Keratinocyte (primary cell): Measurements from ENCODE around the gene BCL2L1. TPM values are rescaled to one million over a fixed set of nuclear protein-coding genes. Genes with fewer than 3 reads are reported as not detected.

Experiments used
- DNase-seq: peaks from one replicate; pipeline ENCODE4 v3.0.0-alpha.2; 2011; ENCODE audit warnings: low read depth, missing footprints, low spot score
- FAIRE-seq: peaks from 2 replicates; lab custom pipeline; 2011; peaks lifted over from hg19 to GRCh38; lab: Jason Lieb, UNC
- H2AFZ ChIP-seq: 2 replicates; pipeline ENCODE4 v1.6.0; 2012; ENCODE audit warnings: low read length, control low read depth, inconsistent platforms; ENCODE audit not compliant: control insufficient read depth
- H3K27ac ChIP-seq: 2 replicates; pipeline ENCODE4 v1.5.1; 2011; ENCODE audit warnings: low read length; ENCODE audit not compliant: control insufficient read depth, insufficient read depth
- H3K27me3 ChIP-seq: 3 replicates; pipeline ENCODE4 v1.6.0; 2011; ENCODE audit warnings: low read length; ENCODE audit not compliant: control insufficient read depth, insufficient read depth; ENCODE audit errors: extremely low read depth
- H3K36me3 ChIP-seq, 2 experiments: 2 replicates in 1 of 2; 3 replicates in 1 of 2; pipeline ENCODE4 v1.5.1; 2011; ENCODE audit warnings: low read length in 2 of 2, mild to moderate bottlenecking in 1 of 2; ENCODE audit not compliant: control insufficient read depth in 2 of 2, insufficient read depth in 2 of 2; ENCODE audit errors: extremely low read depth in 1 of 2
- H3K4me1 ChIP-seq: 3 replicates; pipeline ENCODE4 v1.5.1; 2011; ENCODE audit warnings: low read length; ENCODE audit not compliant: control insufficient read depth, insufficient read depth; ENCODE audit errors: extremely low read depth
- H3K4me2 ChIP-seq: 3 replicates; pipeline ENCODE4 v1.6.0; 2011; ENCODE audit warnings: low read depth, low read length; ENCODE audit not compliant: control insufficient read depth, insufficient read depth; ENCODE audit errors: extremely low read depth
- H3K4me3 ChIP-seq, 3 experiments: fragments of 200-600 bp in 1 of 3; sonication (generic) in 1 of 3; 2 replicates in 2 of 3; 3 replicates in 1 of 3; pipeline ENCODE4 v1.5.1; 2011 to 2016; ENCODE audit warnings: low read length in 3 of 3, mild to moderate bottlenecking in 3 of 3, control low read depth in 2 of 3, inconsistent platforms in 1 of 3, low read depth in 1 of 3, mixed read lengths in 1 of 3, mixed run types in 1 of 3, moderate library complexity in 1 of 3; ENCODE audit not compliant: control insufficient read depth in 2 of 3, insufficient read depth in 2 of 3; ENCODE audit errors: extremely low read depth in 1 of 3
- H3K79me2 ChIP-seq: 2 replicates; pipeline ENCODE4 v1.6.0; 2012; ENCODE audit warnings: low read length; ENCODE audit not compliant: control insufficient read depth, insufficient read depth
- H3K9ac ChIP-seq: 3 replicates; pipeline ENCODE4 v1.6.0; 2011; ENCODE audit warnings: low read length; ENCODE audit not compliant: control insufficient read depth, insufficient read depth; ENCODE audit errors: extremely low read depth
- H3K9me1 ChIP-seq: 3 replicates; pipeline ENCODE4 v1.6.0; 2011; ENCODE audit warnings: low read length; ENCODE audit not compliant: control insufficient read depth, insufficient read depth; ENCODE audit errors: extremely low read depth
- H3K9me3 ChIP-seq: 2 replicates; pipeline ENCODE4 v1.5.1; 2012; ENCODE audit warnings: low read depth, low read length; ENCODE audit not compliant: control insufficient read depth
- H4K20me1 ChIP-seq: 3 replicates; pipeline ENCODE4 v1.6.0; 2011; ENCODE audit warnings: low read length; ENCODE audit not compliant: control insufficient read depth, insufficient read depth; ENCODE audit errors: extremely low read depth
- EZH2 ChIP-seq: IDR thresholded peaks from one replicate; pipeline ENCODE4 v1.6.1; 2012; ENCODE audit warnings: inconsistent platforms, mild to moderate bottlenecking, low read length, moderate library complexity
- dilution Hi-C: fragments of 300-500 bp; cut with MboI; formaldehyde crosslinking; loops from one replicate; pipeline ENCODE4 v1.7.0; 2020; ENCODE audit warnings: low sequenced_read_pairs; ENCODE audit not compliant: extremely low pct_ligation_motif_present
- polyA plus RNA-seq, 5 experiments: library from polyadenylated mRNA; depleted of rRNA in 3 of 5; stranded (reverse) in 3 of 5; stranded (forward) in 1 of 5; unstranded in 1 of 5; fragments of >200 nt; gene quantifications; 1 replicate in 1 of 5; 2 replicates in 3 of 5; 3 replicates in 1 of 5; pipeline versions ENCODE4 v1.2.1 to v1.2.3, GENCODE V29; 2011 to 2012; ENCODE audit warnings: missing spikeins in 2 of 5, low read depth in 1 of 5, low replicate concordance in 1 of 5
- TF ChIP-seq, protein P1 (sequence below), 3 experiments: IDR thresholded peaks in 1 of 3; conservative IDR thresholded peaks in 1 of 3; optimal IDR thresholded peaks in 1 of 3; 2 replicates in 2 of 3; 3 replicates in 1 of 3; pipeline versions ENCODE3 to v1.5.1; 2011; ENCODE audit warnings: low read length in 3 of 3, mild to moderate bottlenecking in 3 of 3, moderate library complexity in 2 of 3, control low read depth in 1 of 3, inconsistent platforms in 1 of 3; ENCODE audit not compliant: insufficient read depth in 2 of 3; ENCODE audit errors: extremely low read depth in 1 of 3

BCL2L1 gene
- polyA plus RNA-seq, 1 donor (not counting 4 experiments of a cell fraction or from before 2014, with no cell fraction given): 109 TPM

DNA sequence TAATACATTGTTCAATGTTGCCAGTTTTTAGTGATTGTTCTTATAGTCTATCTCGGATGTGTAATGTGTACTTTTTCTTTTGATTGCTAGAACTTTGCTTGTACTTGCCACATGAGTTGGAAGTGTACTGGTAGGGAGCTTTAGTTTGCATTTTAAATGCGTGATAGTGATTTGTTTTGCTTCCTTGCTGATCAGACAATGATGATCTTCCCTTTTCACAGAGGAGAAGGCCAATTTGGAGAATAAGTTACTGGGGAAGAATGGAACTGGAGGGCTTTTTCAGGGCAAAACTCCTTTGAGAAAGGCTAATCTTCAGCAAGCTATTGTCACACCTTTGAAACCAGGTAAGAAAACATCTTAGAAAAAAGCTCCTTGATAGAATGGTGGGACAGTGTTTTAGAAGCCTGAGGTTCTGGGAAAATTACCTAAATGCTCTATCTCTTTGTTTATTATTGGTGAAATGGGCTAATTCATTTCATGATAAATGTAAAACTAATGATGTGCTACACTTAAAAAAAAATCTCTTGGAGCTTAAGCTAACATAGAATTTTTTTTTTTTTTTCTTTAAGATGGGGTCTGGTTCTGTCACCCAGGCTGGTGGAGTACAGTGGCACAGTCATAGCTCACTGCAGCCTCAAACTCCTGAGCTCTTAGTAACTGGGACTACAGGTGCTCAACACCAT is 37.3 kb upstream of the BCL2L1 start:
- FAIRE-seq: no peak
- Histone ChIP-seq H3K27me3 (no peaks in the 10 kb centered on the region), H4K20me1 (no peaks in the 10 kb centered on the region), H3K9me1 (no peaks in the 10 kb centered on the region), H3K27ac (no peak overlapping the region), H3K36me3 (peaks cover 4 to 13% of the 10 kb centered on the region in 2 experiments), H3K9ac (no peak overlapping the region), H2AFZ (no peak overlapping the region), H3K4me3 (no peak overlapping the region), H3K4me2 (no peak overlapping the region), H3K4me1 (no peaks in the 10 kb centered on the region), H3K9me3 (no peaks in the 10 kb centered on the region), H3K79me2 (peaks cover 44% of the 10 kb centered on the region)
- dilution Hi-C loops: no loop called here
- DNase-seq: no peak
- TF ChIP-seq, protein P1, sequence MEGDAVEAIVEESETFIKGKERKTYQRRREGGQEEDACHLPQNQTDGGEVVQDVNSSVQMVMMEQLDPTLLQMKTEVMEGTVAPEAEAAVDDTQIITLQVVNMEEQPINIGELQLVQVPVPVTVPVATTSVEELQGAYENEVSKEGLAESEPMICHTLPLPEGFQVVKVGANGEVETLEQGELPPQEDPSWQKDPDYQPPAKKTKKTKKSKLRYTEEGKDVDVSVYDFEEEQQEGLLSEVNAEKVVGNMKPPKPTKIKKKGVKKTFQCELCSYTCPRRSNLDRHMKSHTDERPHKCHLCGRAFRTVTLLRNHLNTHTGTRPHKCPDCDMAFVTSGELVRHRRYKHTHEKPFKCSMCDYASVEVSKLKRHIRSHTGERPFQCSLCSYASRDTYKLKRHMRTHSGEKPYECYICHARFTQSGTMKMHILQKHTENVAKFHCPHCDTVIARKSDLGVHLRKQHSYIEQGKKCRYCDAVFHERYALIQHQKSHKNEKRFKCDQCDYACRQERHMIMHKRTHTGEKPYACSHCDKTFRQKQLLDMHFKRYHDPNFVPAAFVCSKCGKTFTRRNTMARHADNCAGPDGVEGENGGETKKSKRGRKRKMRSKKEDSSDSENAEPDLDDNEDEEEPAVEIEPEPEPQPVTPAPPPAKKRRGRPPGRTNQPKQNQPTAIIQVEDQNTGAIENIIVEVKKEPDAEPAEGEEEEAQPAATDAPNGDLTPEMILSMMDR (optimal IDR thresholded peaks at IDR 0.05 in 1 of 3, IDR thresholded peaks at IDR 0.05 in 1 of 3, conservative IDR thresholded peaks at IDR 0.05 in 1 of 3; ENCODE audit: extremely low read depth in 1 of 3, insufficient read depth in 2 of 3, low read length in 3 of 3): no peak
- no peak for TF ChIP-seq EZH2

DNA sequence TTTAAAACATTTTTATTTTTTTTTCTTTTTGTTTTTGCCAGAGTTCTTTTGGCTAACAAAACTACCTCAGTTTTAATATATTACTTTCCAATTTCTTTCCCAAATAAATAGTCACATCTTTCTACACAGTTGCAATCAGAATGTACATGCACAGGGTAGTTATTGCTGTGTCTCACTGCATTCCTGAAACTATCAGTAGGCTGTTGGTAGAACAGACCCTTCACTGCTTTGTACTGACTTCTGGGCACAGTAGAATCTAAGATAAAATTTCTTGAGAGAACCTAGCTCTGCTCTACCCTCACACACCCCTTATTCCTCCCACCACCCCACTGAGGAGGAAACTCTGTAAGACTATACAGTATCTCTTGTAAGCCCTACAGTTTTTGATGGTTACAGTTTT is 36.3 kb upstream of the BCL2L1 start:
- H3K9me1 ChIP-seq: no peaks in the 10 kb centered on the region
- TF ChIP-seq, protein P1 (optimal IDR thresholded peaks at IDR 0.05 in 1 of 3, IDR thresholded peaks at IDR 0.05 in 1 of 3, conservative IDR thresholded peaks at IDR 0.05 in 1 of 3; ENCODE audit: extremely low read depth in 1 of 3, insufficient read depth in 2 of 3, low read length in 3 of 3): no peak
- no peak for TF ChIP-seq EZH2
- H4K20me1 ChIP-seq: no peaks in the 10 kb centered on the region
- FAIRE-seq: no peak
- dilution Hi-C loops: no loop called here
- peaks cover 49% of the 10 kb centered on the region for H3K79me2 ChIP-seq
- DNase-seq: no peak
- no peaks in the 10 kb centered on the region for H3K4me1 ChIP-seq
- H3K27ac ChIP-seq: no peak overlapping the region
- no peak overlapping the region for H3K4me3 ChIP-seq
- H2AFZ ChIP-seq: no peak overlapping the region
- H3K4me2 ChIP-seq: no peak overlapping the region
- H3K36me3 ChIP-seq: peaks cover 4 to 13% of the 10 kb centered on the region in 2 experiments
- no peaks in the 10 kb centered on the region for H3K27me3 ChIP-seq
- H3K9ac ChIP-seq: no peak overlapping the region
- no peaks in the 10 kb centered on the region for H3K9me3 ChIP-seq
